Motor neuron (in vitro differentiated cells): ENCODE data around the gene TNPO1. TPM values are rescaled to one million over a fixed set of nuclear protein-coding genes. Genes with fewer than 3 reads are reported as not detected.
"Not testable (repeated sequence)": the region's sequence is repeated elsewhere in the genome, so short reads cannot be mapped to it uniquely, and the experiment has no call there.

Experiments used
- ATAC-seq, 8 experiments: fragments of 200-7000 bp; cut with Tn5 transposase; replicated peaks in 6 of 8; 2 replicates each; pipeline ENCODE4 v1.8.0; 2021; ENCODE audit warnings: mild to moderate bottlenecking in 8 of 8, moderate library complexity in 8 of 8
- H3K27ac ChIP-seq, 2 donors: fragments of 250-450 bp; sonication (Bioruptor Pico); 2 replicates each; pipeline ENCODE4 v1.9.0; 2021; ENCODE audit warnings: antibody characterized with exemption in 2 of 2, mild to moderate bottlenecking in 2 of 2, moderate library complexity in 1 of 2
- H3K4me1 ChIP-seq, 2 donors: fragments of 250-450 bp; sonication (Bioruptor Pico); replicated peaks in 1 of 2; 2 replicates each; pipeline ENCODE4 v1.6.1; 2021; ENCODE audit warnings: antibody characterized with exemption in 2 of 2, mild to moderate bottlenecking in 2 of 2, moderate library complexity in 1 of 2
- H3K4me3 ChIP-seq, 5 donors: fragments of 250-450 bp; sonication (Bioruptor Pico); 2 replicates each; pipeline ENCODE4 v1.9.0; 2021; ENCODE audit warnings: antibody characterized with exemption in 5 of 5, mild to moderate bottlenecking in 5 of 5, moderate library complexity in 4 of 5
- WGBS, 10 experiments: fragments of 450-650 bp; shearing (Covaris generic); methylation state at CpG; one replicate each; pipeline ENCODE4 v1.0.0; 2022; 5-methylcytosine and 5-hydroxymethylcytosine counted together
- in situ Hi-C, 9 experiments: fragments of 400-800 bp; cut with MboI; loops; one replicate each; pipeline ENCODE4 v1.15.0; 2021; ENCODE audit warnings: low sequenced_read_pairs in 9 of 9, low pct_unique_long_range_greater_than_20kb in 2 of 9; ENCODE audit not compliant: unreplicated experiment in 9 of 9
- total RNA-seq, 8 experiments: library from RNA; unstranded; fragments of 300-600 nt; gene quantifications; 2 replicates each; pipeline versions ENCODE4 v1.2.3 to v1.2.4, GENCODE V29; 2022

Gene TNPO1
- total RNA-seq, 8 experiments from 2014 or later: 89.3 to 122 (median 100.0) TPM

- 27 to 100% (median 83%) methylated on average over 1 of the region's 1 CpG; no CpG with 5 or more reads in 1 of the 10 experiments for WGBS, 10 experiments
- H3K4me1 ChIP-seq: no peaks in the 10 kb centered on the region
- no peak for ATAC-seq
- in situ Hi-C loops: loop anchor here in 2 of 9 experiments (25.0 kb wide), 1 partner anchor 437 kb away; no protein-coding TSS in a partner anchor
- H3K27ac ChIP-seq: no peak overlapping the region
- H3K4me3 ChIP-seq: no peak overlapping the region
These were observed 16.7 kb upstream of the TNPO1 start for GRCh38 chr5:72799721-72800120.

DNA sequence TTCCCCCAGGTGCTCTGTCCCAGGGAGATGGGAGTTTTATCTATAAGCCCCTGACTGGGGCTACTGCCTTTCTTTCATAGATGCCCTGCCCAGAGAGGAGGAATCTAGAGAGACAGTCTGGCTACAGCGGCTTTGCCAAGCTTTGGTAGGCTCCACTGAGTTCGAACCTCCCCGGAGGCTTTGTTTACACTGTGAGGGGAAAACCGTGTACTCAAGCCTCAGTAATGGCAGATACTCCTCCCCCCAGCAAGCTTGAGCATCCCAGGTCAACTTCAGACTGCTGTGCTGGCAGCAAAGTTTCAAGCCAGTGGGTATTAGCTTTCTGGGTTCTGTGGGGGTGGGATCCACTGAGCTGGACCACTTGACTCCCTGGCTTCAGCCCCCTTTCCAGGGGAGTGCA is 7.8 kb upstream of the TNPO1 start:
- in situ Hi-C loops: loop anchor here in 2 of 9 experiments (25.0 kb wide), 1 partner anchor 446 kb away; no protein-coding TSS in a partner anchor
- not testable (repeated sequence) for H3K27ac ChIP-seq, H3K4me1 ChIP-seq, ATAC-seq, H3K4me3 ChIP-seq
- WGBS, 10 experiments: 41 to 62% (median 60%) methylated on average over 3 to 4 of the region's 4 CpGs; no CpG with 5 or more reads in 7 of the 10 experiments

DNA sequence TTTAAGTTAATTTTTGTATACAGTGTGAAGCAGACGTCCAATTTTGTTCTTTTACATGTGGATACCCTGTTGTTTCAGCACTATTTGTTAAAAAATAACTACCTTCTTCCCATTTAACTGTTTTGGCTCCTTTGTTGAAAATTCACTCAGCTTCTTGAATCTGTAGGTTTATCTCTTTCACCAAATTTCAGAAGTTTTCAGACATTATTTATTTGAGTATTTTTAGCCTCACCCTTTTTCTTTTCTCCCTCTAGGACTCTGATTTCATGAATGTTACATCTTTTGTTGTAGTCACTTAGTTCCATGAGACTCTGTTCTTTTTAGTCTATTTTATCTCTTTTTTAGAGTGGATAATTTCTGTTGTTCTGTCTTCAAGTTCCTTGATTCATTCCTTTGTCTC is 4.6 kb upstream of the TNPO1 start:
- no peak overlapping the region for H3K27ac ChIP-seq
- 0 to 100% (median 71%) methylated on average over 1 of the region's 1 CpG; no CpG with 5 or more reads in 1 of the 10 experiments for WGBS, 10 experiments
- H3K4me3 ChIP-seq: no peak overlapping the region
- ATAC-seq: no peak
- in situ Hi-C loops: loop anchor here in 2 of 9 experiments (10.0 to 25.0 kb wide), 2 partner anchors 197 to 450 kb away; no protein-coding TSS in a partner anchor
- peaks cover 0 to 10% of the 10 kb centered on the region in 2 donors for H3K4me1 ChIP-seq

DNA sequence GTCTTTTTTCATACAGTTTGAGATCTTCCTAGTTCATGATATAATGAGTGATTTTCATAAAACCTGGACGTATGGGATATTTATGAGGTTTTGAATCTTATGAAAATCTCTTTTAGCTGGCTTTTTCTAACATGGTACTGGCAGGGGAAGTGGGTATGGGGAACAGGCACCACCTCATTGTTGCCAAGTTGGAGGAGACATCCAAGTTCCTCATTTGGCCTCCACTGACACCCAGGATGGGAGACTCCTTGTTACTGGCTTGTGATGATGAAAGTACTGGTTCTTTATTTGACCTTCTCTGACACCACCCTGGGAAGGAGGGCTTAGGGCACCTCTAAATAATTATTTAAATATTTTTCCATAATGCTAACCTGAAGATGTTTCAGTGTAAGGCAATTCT is 4.0 kb upstream of the TNPO1 start:
- in situ Hi-C loops: loop anchor here in 2 of 9 experiments (10.0 to 25.0 kb wide), 2 partner anchors 198 to 450 kb away; no protein-coding TSS in a partner anchor

DNA sequence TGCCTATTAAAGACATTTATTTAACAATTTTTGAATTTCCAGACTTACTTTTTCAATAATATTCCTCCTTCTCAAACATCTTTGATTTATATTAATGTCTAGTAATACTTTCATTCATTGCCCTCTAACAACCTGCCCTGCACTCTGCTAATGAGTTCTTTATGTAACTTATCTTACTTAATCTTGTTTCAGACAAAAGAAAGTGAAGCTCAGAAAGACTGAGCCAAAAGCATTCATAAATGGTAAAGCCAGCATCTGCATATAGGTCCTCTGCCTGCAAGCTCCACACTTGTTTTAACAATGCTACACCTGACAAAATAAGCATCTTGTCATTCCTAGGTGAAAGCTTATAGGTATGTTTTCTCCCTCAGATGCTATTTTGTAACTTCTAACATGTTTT is 2.4 kb upstream of the TNPO1 start:
- H3K27ac ChIP-seq: no peak overlapping the region
- ATAC-seq: no peak
- in situ Hi-C loops: loop anchor here in 2 of 9 experiments (10.0 to 25.0 kb wide), 2 partner anchors 199 to 452 kb away; no protein-coding TSS in a partner anchor
- peaks cover 1 to 11% of the 10 kb centered on the region in 2 donors for H3K4me1 ChIP-seq
- H3K4me3 ChIP-seq: no peak overlapping the region

More for the DNA sequence above, 4.0 kb upstream of the TNPO1 start:
- H3K4me3 ChIP-seq: no peak overlapping the region
- no peak for ATAC-seq
- 31 to 100% (median 89%) methylated on average over 1 of the region's 1 CpG for whole genome bisulfite sequencing, 10 experiments
- H3K27ac ChIP-seq: no peak overlapping the region
- peaks cover 0 to 10% of the 10 kb centered on the region in 2 donors for H3K4me1 ChIP-seq

DNA sequence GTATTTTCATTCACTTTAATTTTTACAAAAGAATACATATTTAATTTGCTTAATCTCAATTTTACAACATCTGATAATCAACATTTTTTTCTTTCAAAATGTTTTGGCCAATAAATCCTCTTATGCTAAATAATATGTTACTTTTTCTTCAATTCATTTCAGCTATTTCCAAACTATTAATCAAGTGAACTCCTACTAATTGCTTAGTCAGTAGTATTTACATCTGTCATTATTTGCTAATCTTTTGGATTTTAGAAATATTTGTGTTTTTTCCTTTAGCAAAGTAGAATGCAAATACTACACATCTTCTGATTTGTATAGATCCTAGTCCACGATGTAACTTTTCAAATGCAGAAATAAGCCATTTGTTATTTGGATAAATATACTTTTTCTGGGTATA is 1.6 kb upstream of the TNPO1 start:
- Histone ChIP-seq H3K27ac (no peak overlapping the region), H3K4me3 (peak overlapping the region in 1 of 5 donors; percentile 76), H3K4me1 (peaks cover 5 to 12% of the 10 kb centered on the region in 2 donors)
- 40 to 100% (median 86%) methylated on average over 1 of the region's 1 CpG; no CpG with 5 or more reads in 1 of the 10 experiments for WGBS, 10 experiments
- in situ Hi-C loops: loop anchor here in 2 of 9 experiments (10.0 to 25.0 kb wide), 2 partner anchors 200 to 453 kb away; no protein-coding TSS in a partner anchor
- ATAC-seq: no peak

GRCh38 chr5:72815580-72816283 is 729 bp upstream of the TNPO1 start:
- ATAC-seq: no peak
- WGBS, 10 experiments: 0 to 39% (median 12%) methylated on average over 2 to 14 of the region's 14 CpGs; no CpG with 5 or more reads in 1 of the 10 experiments

GRCh38 chr5:72817076-72817481 is 618 bp downstream of the TNPO1 start:
- peak; percentile 39 to 60 (median 53) for ATAC-seq
- H3K4me1 ChIP-seq: peaks cover 5 to 12% of the 10 kb centered on the region in 2 donors
- H3K4me3 ChIP-seq: peak overlapping the region; percentile 59 to 91 (median 76)
- in situ Hi-C loops: loop anchor here in 2 of 9 experiments (10.0 to 25.0 kb wide), 2 partner anchors 202 to 455 kb away; no protein-coding TSS in a partner anchor
- H3K27ac ChIP-seq: peak overlapping the region; percentile 92 to 97
- WGBS, 10 experiments: 0 to 6% (median 0%) methylated on average over 1 to 8 of the region's 24 CpGs; no CpG with 5 or more reads in 2 of the 10 experiments

More at GRCh38 chr5:72815580-72816283, 729 bp upstream of the TNPO1 start:
- peak overlapping the region; percentile 59 to 91 (median 76) for H3K4me3 ChIP-seq
- H3K27ac ChIP-seq: peak overlapping the region; percentile 92 to 97
- in situ Hi-C loops: loop anchor here in 2 of 9 experiments (10.0 to 25.0 kb wide), 2 partner anchors 201 to 453 kb away; no protein-coding TSS in a partner anchor
- H3K4me1 ChIP-seq: peaks cover 5 to 12% of the 10 kb centered on the region in 2 donors

DNA sequence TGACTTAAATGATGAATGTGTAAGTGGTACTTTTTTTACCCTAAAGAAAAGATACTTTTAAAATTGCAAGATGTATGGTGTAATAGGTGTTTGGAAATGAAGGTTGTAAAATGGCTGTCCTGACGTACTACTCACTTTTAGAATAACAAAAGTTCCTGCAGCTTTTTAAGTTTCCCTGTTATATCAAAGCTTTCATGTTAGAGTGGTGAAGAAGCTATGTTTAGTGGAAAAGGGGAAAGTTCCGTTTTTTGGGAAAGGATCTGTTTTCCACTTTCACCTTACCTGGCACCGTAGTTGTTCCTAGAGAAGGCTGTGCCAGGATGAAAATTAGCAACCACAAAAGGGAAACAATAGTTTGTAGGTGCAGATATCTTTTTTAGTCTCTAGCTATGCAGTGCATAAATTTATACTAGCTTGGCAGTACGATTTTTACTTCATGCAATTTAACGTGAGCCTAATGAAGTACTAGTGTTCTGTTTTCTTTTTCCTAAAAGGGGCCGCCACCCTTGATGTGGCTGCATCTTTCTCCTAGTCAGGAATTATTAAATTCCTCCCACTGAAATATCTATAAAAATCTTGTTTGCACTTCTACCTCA is 1.3 kb downstream of the TNPO1 start:
- 0 to 9% (median 3%) methylated on average over 3 to 6 of the region's 6 CpGs for WGBS, 10 experiments
- ATAC-seq: no peak
- peak overlapping the region; percentile 59 to 91 (median 76) for H3K4me3 ChIP-seq
- peak overlapping the region in 1 of 2 donors; percentile 92 for H3K27ac ChIP-seq
- in situ Hi-C loops: loop anchor here in 2 of 9 experiments (10.0 to 25.0 kb wide), 2 partner anchors 203 to 455 kb away; no protein-coding TSS in a partner anchor
- H3K4me1 ChIP-seq: peaks cover 5 to 12% of the 10 kb centered on the region in 2 donors

DNA sequence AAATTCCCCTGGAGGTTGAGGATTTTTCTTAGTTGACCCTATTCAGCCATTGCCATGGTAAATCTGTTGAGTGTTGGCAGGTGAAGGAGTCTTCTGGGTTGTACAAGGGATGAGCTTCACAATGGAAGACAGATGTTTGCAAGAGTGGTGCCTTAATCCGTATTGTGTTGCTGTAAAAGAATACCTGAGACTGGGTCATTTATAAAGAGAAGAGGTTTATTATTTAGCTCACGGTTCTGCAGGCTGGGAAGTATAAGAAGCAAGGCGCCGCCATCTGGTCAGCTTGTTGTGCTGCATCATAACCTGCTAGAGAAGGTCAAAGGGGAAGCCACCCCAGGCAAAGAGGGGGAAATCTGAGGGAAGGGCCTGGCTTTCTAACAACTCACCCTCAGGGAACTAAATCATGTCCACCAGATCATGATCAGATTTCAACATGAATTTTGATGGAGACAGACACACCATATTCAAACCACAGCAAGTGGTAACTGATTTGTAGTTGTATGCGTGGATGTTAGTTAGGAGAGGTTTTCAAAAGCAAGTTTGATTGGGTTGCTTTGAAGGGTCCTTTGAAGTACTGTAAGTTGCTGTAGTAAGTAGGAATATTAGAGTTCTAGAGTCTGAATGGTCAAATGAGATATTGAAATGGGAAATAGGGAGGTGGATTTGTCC is 2.5 kb downstream of the TNPO1 start:
- Histone ChIP-seq H3K4me1 (peaks cover 5 to 12% of the 10 kb centered on the region in 2 donors), H3K27ac (peak overlapping the region; percentile 1 to 30), H3K4me3 (peak overlapping the region; percentile 59 to 91 (median 76))
- ATAC-seq: peak in 1 of 8 experiments; percentile 0
- in situ Hi-C loops: loop anchor here in 2 of 9 experiments (10.0 to 25.0 kb wide), 2 partner anchors 204 to 457 kb away; no protein-coding TSS in a partner anchor
- WGBS, 10 experiments: 0 to 100% (median 49%) methylated on average over 1 to 5 of the region's 5 CpGs; no CpG with 5 or more reads in 2 of the 10 experiments

DNA sequence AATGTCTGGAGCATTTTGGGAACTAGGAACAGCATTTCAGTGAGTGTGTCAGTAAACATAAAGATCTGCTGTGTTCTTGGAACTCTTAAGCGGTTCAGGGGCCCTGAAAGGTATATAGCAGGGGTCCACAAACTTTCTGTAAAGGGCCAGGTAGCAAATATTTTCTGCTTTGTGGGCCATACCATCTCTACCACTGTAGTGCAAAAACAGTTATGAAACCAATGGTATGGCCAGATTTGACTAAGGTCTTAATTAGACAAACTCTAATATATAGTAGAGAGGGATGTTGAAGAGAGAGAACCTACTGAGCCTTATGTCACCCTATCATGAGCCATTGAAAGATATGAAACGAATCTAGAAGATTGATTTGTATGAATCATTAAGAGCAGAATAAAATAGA is 5.3 kb downstream of the TNPO1 start:
- Histone ChIP-seq H3K4me3 (no peak overlapping the region), H3K4me1 (peaks cover 2 to 5% of the 10 kb centered on the region in 2 donors), H3K27ac (no peak overlapping the region)
- in situ Hi-C loops: loop anchor here in 2 of 9 experiments (25.0 kb wide), 1 partner anchor 459 kb away; no protein-coding TSS in a partner anchor
- no peak for ATAC-seq
- 70 to 100% (median 92%) methylated on average over 1 to 2 of the region's 2 CpGs; no CpG with 5 or more reads in 1 of the 10 experiments for WGBS, 10 experiments

DNA sequence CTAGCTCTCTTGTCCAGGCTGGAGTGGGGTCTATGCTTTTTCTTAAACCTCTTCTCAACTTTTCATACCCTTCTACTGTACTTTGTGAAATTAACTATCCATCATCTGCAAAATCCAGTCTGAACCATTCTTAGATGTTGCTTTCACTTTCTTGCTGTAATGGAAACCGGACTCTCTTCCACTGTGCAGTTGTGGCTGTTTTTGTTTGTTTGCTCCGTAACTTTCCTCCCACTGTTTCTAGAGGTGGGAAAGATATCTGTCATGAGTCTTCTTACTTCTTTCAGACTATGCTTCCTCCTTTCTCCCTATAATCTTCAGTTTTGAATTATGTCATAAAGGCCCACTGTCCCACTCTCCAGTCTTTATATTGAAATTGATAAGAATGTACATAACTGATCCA is 6.5 kb downstream of the TNPO1 start:
- WGBS, 10 experiments: 88 to 100% (median 98%) methylated on average over 1 to 2 of the region's 2 CpGs; no CpG with 5 or more reads in 2 of the 10 experiments
- peak in 1 of 8 experiments; percentile 21 for ATAC-seq
- Histone ChIP-seq H3K27ac (no peak overlapping the region), H3K4me3 (no peak overlapping the region), H3K4me1 (peaks cover 2 to 5% of the 10 kb centered on the region in 2 donors)
- in situ Hi-C loops: loop anchor here in 2 of 9 experiments (25.0 kb wide), 1 partner anchor 461 kb away; no protein-coding TSS in a partner anchor
